Measurements from ENCODE around the gene MTX2. TPM values are rescaled to one million over a fixed set of nuclear protein-coding genes. Genes with fewer than 3 reads are reported as not detected.
"Not testable (repeated sequence)": the region's sequence is repeated elsewhere in the genome, so short reads cannot be mapped to it uniquely, and the experiment has no call there.

MTX2 gene
- total RNA-seq, 1 donor from 2014 or later: 26.0 TPM

- intact Hi-C loops (cut with micrococcal nuclease): no loop called here
- no peak overlapping the region for H3K4me3 Mint-ChIP-seq (ENCODE audit: low read depth)
- H3K36me3 Mint-ChIP-seq (ENCODE audit: low read depth): no peaks in the 10 kb centered on the region
- H3K4me1 Mint-ChIP-seq (ENCODE audit: low read depth): peaks cover 7% of the 10 kb centered on the region
- no peak for DNase-seq (ENCODE audit: low spot score)
- H3K27me3 Mint-ChIP-seq (ENCODE audit: low read depth): no peaks in the 10 kb centered on the region
- no peaks in the 10 kb centered on the region for H3K9me3 Mint-ChIP-seq
- H3K27ac Mint-ChIP-seq: no peak overlapping the region
These were observed 27.8 kb downstream of the MTX2 start for GRCh38 chr2:176297067-176297466.

- Mint-ChIP-seq H3K36me3 (ENCODE audit: low read depth) (no peaks in the 10 kb centered on the region), H3K4me3 (ENCODE audit: low read depth) (no peak overlapping the region), H3K4me1 (ENCODE audit: low read depth) (peaks cover 5% of the 10 kb centered on the region), H3K9me3 (no peaks in the 10 kb centered on the region), H3K27me3 (ENCODE audit: low read depth) (no peaks in the 10 kb centered on the region), H3K27ac (no peak overlapping the region)
- no peak for DNase-seq (ENCODE audit: low spot score)
- intact Hi-C loops (cut with micrococcal nuclease): no loop called here
These were observed 28.5 kb downstream of the MTX2 start for GRCh38 chr2:176297737-176298136.

- H3K27me3 Mint-ChIP-seq (ENCODE audit: low read depth); H3K27ac Mint-ChIP-seq; H3K9me3 Mint-ChIP-seq; DNase-seq (ENCODE audit: low spot score); H3K4me3 Mint-ChIP-seq (ENCODE audit: low read depth); H3K4me1 Mint-ChIP-seq (ENCODE audit: low read depth); intact Hi-C loops (cut with micrococcal nuclease): not testable (repeated sequence)
- peaks cover 49% of the 10 kb centered on the region for H3K36me3 Mint-ChIP-seq (ENCODE audit: low read depth)
These were observed 36.8 kb downstream of the MTX2 start for GRCh38 chr2:176306020-176306419.

GRCh38 chr2:176317199-176317598 is 48.0 kb downstream of the MTX2 start:
- no peaks in the 10 kb centered on the region for H3K9me3 Mint-ChIP-seq
- peaks cover 4% of the 10 kb centered on the region for H3K36me3 Mint-ChIP-seq (ENCODE audit: low read depth)
- H3K4me3 Mint-ChIP-seq (ENCODE audit: low read depth): no peak overlapping the region
- no peak overlapping the region for H3K27ac Mint-ChIP-seq
- no peak for DNase-seq (ENCODE audit: low spot score)
- intact Hi-C loops (cut with micrococcal nuclease): no loop called here
- H3K4me1 Mint-ChIP-seq (ENCODE audit: low read depth): peaks cover 4% of the 10 kb centered on the region
- H3K27me3 Mint-ChIP-seq (ENCODE audit: low read depth): no peaks in the 10 kb centered on the region

DNA sequence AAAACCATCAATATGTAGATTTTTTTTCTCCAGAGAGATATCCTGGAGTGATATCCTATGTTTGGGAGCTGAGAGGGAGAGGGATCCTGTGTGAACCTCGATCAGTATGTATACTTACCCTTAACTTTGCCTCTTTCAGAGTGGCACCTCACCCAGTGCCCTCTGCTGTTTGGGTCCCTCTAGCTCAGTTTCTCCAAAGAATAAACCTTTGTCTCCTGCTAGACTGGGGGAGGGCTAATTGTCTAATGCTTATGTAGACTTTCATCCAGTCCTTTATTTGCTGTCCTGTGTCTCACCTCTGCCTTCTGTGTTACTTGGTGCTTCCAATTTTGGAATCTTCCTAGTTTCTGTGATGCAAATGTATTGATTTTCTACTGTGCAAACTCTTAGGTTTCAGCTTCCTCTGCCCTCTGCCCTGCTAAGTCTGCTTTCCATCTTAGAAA is 48.4 kb downstream of the MTX2 start:
- Mint-ChIP-seq H3K36me3 (ENCODE audit: low read depth) (peaks cover 4% of the 10 kb centered on the region), H3K9me3 (no peaks in the 10 kb centered on the region), H3K4me3 (ENCODE audit: low read depth) (no peak overlapping the region), H3K4me1 (ENCODE audit: low read depth) (peaks cover 4% of the 10 kb centered on the region), H3K27ac (no peak overlapping the region), H3K27me3 (ENCODE audit: low read depth) (no peaks in the 10 kb centered on the region)
- no peak for DNase-seq (ENCODE audit: low spot score)
- intact Hi-C loops (cut with micrococcal nuclease): no loop called here

DNA sequence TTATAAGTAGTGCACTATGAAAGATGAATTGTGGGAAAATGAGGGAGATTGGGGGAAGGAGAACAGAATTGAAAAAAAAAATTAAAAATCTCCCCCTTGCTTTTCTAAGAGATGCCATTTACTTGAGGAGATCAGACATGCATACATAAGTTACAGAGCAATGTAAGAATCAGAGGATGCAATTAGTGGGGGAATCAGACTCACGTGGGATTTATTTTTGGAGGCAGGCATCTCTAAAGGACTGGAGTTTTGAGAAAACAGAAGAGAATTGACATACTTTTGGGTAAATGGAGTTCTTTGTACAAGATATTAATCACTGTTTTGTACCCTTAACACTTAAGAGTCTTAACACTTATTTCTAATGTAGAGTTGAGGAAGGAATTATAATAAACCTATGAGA is 52.7 kb downstream of the MTX2 start:
- H3K4me3 Mint-ChIP-seq (ENCODE audit: low read depth): no peak overlapping the region
- peaks cover 4% of the 10 kb centered on the region for H3K4me1 Mint-ChIP-seq (ENCODE audit: low read depth)
- no peak for DNase-seq (ENCODE audit: low spot score)
- H3K9me3 Mint-ChIP-seq: no peaks in the 10 kb centered on the region
- no peak overlapping the region for H3K27ac Mint-ChIP-seq
- H3K36me3 Mint-ChIP-seq (ENCODE audit: low read depth): no peaks in the 10 kb centered on the region
- intact Hi-C loops (cut with micrococcal nuclease): no loop called here
- H3K27me3 Mint-ChIP-seq (ENCODE audit: low read depth): no peaks in the 10 kb centered on the region

GRCh38 chr2:176324862-176325261 is 55.6 kb downstream of the MTX2 start:
- DNase-seq (ENCODE audit: low spot score): no peak
- Mint-ChIP-seq H3K27ac (no peak overlapping the region), H3K4me3 (ENCODE audit: low read depth) (no peak overlapping the region), H3K4me1 (ENCODE audit: low read depth) (no peaks in the 10 kb centered on the region), H3K36me3 (ENCODE audit: low read depth) (peaks cover 2% of the 10 kb centered on the region), H3K27me3 (ENCODE audit: low read depth) (no peaks in the 10 kb centered on the region), H3K9me3 (no peaks in the 10 kb centered on the region)
- intact Hi-C loops (cut with micrococcal nuclease): no loop called here

GRCh38 chr2:176325732-176326131 is 56.5 kb downstream of the MTX2 start:
- Mint-ChIP-seq H3K4me1 (ENCODE audit: low read depth) (no peaks in the 10 kb centered on the region), H3K27ac (no peak overlapping the region), H3K4me3 (ENCODE audit: low read depth) (no peak overlapping the region), H3K36me3 (ENCODE audit: low read depth) (peaks cover 2% of the 10 kb centered on the region), H3K27me3 (ENCODE audit: low read depth) (no peaks in the 10 kb centered on the region), H3K9me3 (no peaks in the 10 kb centered on the region)
- intact Hi-C loops (cut with micrococcal nuclease): no loop called here
- DNase-seq (ENCODE audit: low spot score): no peak

GRCh38 chr2:176328149-176328548 is 58.9 kb downstream of the MTX2 start:
- Mint-ChIP-seq H3K9me3 (no peaks in the 10 kb centered on the region), H3K36me3 (ENCODE audit: low read depth) (peaks cover 9% of the 10 kb centered on the region), H3K27me3 (ENCODE audit: low read depth) (no peaks in the 10 kb centered on the region), H3K27ac (no peak overlapping the region), H3K4me1 (ENCODE audit: low read depth) (no peaks in the 10 kb centered on the region), H3K4me3 (ENCODE audit: low read depth) (no peak overlapping the region)
- DNase-seq (ENCODE audit: low spot score): no peak
- intact Hi-C loops (cut with micrococcal nuclease): no loop called here

GRCh38 chr2:176330612-176331011 is 61.4 kb downstream of the MTX2 start:
- Mint-ChIP-seq H3K4me3 (ENCODE audit: low read depth) (no peak overlapping the region), H3K27ac (no peak overlapping the region), H3K4me1 (ENCODE audit: low read depth) (no peaks in the 10 kb centered on the region), H3K36me3 (ENCODE audit: low read depth) (peaks cover 9% of the 10 kb centered on the region), H3K27me3 (ENCODE audit: low read depth) (no peaks in the 10 kb centered on the region), H3K9me3 (no peaks in the 10 kb centered on the region)
- no peak for DNase-seq (ENCODE audit: low spot score)
- intact Hi-C loops (cut with micrococcal nuclease): no loop called here

DNA sequence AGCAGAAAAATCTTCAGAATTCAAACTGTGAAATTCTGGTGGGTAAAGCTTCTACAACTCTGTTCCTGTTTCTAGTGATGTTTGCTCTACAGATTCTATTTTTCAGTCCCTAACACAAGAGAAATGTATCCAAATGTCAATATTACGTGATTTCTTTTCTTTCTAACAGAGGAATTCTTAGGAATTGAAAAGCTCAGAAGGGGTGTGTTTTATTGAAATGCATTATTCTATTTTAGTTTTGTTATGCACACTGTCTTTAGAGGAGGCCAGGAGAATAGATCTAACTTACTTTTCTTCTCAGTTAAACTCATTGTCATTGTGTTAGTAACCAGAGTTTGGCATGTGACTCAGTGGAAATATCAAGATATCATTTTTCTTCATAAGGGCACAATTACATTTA is 62.4 kb downstream of the MTX2 start:
- H3K4me3 Mint-ChIP-seq (ENCODE audit: low read depth): no peak overlapping the region
- intact Hi-C loops (cut with micrococcal nuclease): no loop called here

DNA sequence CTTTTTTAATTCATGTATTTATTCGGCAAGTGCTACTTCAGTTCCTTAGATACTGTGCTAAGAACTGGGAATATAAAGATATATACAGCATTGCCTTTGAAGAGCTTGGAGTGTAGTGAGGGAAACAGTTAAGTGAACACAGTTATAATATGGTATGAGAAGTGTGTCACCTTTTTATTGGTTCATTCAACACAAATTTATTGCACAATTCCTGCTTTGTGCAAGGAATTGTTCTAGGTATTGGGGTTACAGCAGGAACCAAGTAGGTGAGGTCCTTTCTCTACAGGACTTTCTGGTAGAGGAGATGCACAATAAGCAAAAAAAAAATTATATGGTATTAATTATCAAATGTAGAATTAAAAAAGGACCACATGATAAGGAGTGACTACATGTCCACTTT is 65.5 kb downstream of the MTX2 start:
- no peak overlapping the region for H3K27ac Mint-ChIP-seq
- no peaks in the 10 kb centered on the region for H3K4me1 Mint-ChIP-seq (ENCODE audit: low read depth)
- no peaks in the 10 kb centered on the region for H3K9me3 Mint-ChIP-seq
- no peak overlapping the region for H3K4me3 Mint-ChIP-seq (ENCODE audit: low read depth)
- H3K36me3 Mint-ChIP-seq (ENCODE audit: low read depth): peaks cover 18% of the 10 kb centered on the region
- H3K27me3 Mint-ChIP-seq (ENCODE audit: low read depth): no peaks in the 10 kb centered on the region
- intact Hi-C loops (cut with micrococcal nuclease): no loop called here
- no peak for DNase-seq (ENCODE audit: low spot score)

More for the DNA sequence above, 62.4 kb downstream of the MTX2 start:
- Mint-ChIP-seq H3K27me3 (ENCODE audit: low read depth) (no peaks in the 10 kb centered on the region), H3K4me1 (ENCODE audit: low read depth) (no peaks in the 10 kb centered on the region), H3K9me3 (no peaks in the 10 kb centered on the region), H3K36me3 (ENCODE audit: low read depth) (peaks cover 9% of the 10 kb centered on the region), H3K27ac (no peak overlapping the region)
- no peak for DNase-seq (ENCODE audit: low spot score)

DNA sequence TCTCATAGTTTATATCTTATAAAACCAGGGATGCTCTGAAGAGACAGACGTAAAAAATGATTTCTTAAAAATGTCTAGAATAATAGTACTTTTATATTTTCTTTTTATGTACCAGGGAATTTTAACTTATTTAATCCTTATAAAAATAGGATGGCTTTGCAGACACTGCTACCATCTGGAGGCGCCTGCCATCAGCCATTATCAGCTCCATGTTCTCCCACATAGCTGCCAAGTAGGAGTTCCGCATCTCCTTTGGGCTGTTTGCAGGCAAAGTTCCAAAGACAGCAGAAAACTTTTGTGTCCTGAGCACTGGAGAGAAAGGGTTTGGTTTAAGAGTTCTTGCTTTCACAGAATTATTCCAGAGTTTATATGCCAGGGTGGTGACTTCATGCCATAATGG is 69.2 kb downstream of the MTX2 start:
- H3K9me3 Mint-ChIP-seq: no peaks in the 10 kb centered on the region
- H3K27me3 Mint-ChIP-seq (ENCODE audit: low read depth): no peaks in the 10 kb centered on the region
- no peak for DNase-seq (ENCODE audit: low spot score)
- no peak overlapping the region for H3K4me3 Mint-ChIP-seq (ENCODE audit: low read depth)
- intact Hi-C loops (cut with micrococcal nuclease): no loop called here
- no peaks in the 10 kb centered on the region for H3K4me1 Mint-ChIP-seq (ENCODE audit: low read depth)
- H3K36me3 Mint-ChIP-seq (ENCODE audit: low read depth): peaks cover 11% of the 10 kb centered on the region
- H3K27ac Mint-ChIP-seq: no peak overlapping the region

DNA sequence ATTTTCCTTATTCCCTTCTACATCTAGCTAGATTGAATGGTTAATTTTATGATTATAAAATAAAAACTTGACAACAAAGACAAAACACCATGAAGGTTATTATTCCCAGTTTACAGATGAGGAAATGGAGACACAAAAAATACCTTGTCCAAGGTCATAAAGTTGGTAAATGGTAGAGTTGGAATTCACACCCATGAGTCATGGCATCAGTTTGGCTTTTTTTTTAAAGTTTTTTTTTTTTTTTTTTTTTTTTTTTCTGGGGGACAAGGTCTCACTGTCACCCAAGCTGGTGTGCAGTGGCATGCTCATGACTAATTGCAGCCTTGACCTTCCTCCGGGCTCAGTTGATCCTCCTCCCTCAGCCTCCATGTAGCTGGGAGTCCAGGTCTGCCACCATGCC is 70.0 kb downstream of the MTX2 start:
- no peaks in the 10 kb centered on the region for H3K27me3 Mint-ChIP-seq (ENCODE audit: low read depth)
- no peaks in the 10 kb centered on the region for H3K4me1 Mint-ChIP-seq (ENCODE audit: low read depth)
- DNase-seq (ENCODE audit: low spot score): no peak
- no peak overlapping the region for H3K27ac Mint-ChIP-seq
- H3K36me3 Mint-ChIP-seq (ENCODE audit: low read depth): peaks cover 11% of the 10 kb centered on the region
- H3K4me3 Mint-ChIP-seq (ENCODE audit: low read depth): no peak overlapping the region
- intact Hi-C loops (cut with micrococcal nuclease): no loop called here
- H3K9me3 Mint-ChIP-seq: no peaks in the 10 kb centered on the region
